ENCODE measurements around the gene SLC25A1.

Gene SLC25A1

GRCh38 chr22:19134176-19134831 lies 44.2 kb downstream of the SLC25A1 start:
- no peak for DNase-seq

GRCh38 chr22:19133561-19133960 lies 45.0 kb downstream of the SLC25A1 start:
- no peak for DNase-seq

GRCh38 chr22:19132693-19133400 lies 45.7 kb downstream of the SLC25A1 start:
- DNase-seq, result no peak

GRCh38 chr22:19132153-19132552 lies 46.4 kb downstream of the SLC25A1 start:
- DNase-seq, result no peak

- no peak for DNase-seq
Observed at GRCh38 chr22:19131685-19132015, 46.9 kb downstream of the SLC25A1 start.

GRCh38 chr22:19130959-19131684 lies 47.4 kb downstream of the SLC25A1 start, which contains the start of gene TSSK2:
Gene TSSK2, plus strand, starts transcription at chr22:19131308. Its CDS starts 92 bp downstream, at chr22:19131400.
- no peak for DNase-seq

- DNase-seq, result no peak
Observed at GRCh38 chr22:19129871-19130270, 48.7 kb downstream of the SLC25A1 start.

- DNase-seq, result no peak
Observed at GRCh38 chr22:19128946-19129727, 49.4 kb downstream of the SLC25A1 start.

- DNase-seq, result no peak
Observed at GRCh38 chr22:19128009-19128401, 50.5 kb downstream of the SLC25A1 start.

- DNase-seq, result no peak
Observed at GRCh38 chr22:19127329-19128008, 51.1 kb downstream of the SLC25A1 start.

- no peak for DNase-seq
Observed at GRCh38 chr22:19126309-19127273, 51.9 kb downstream of the SLC25A1 start.

All from AML-193 (cell line).